A549 (cell line): ENCODE results near the gene SLIT1. TPM values are rescaled to one million over a fixed set of nuclear protein-coding genes. Genes with fewer than 3 reads are reported as not detected.

Experiments used
- ATAC-seq, 2 experiments: fragments of 200-7000 bp in 1 of 2; fragments of >200 bp in 1 of 2; cut with Nextera tagmentation in 1 of 2; cut with Tn5 transposase in 1 of 2; 3 replicates each; pipeline versions ENCODE4 v1.8.0 to v1.9.1; 2018 to 2020; ENCODE audit warnings: mild to moderate bottlenecking in 1 of 2, moderate library complexity in 1 of 2
- CTCF ChIA-PET: fragments of 300-600 bp; sonication (Branson Sonifier 250); formaldehyde crosslinking; extraction: SDS; loops from one replicate; lab custom pipeline; 2021; ENCODE audit warnings: antibody characterized with exemption, inconsistent platforms; lab: Yijun Ruan, JAX
- POLR2A ChIA-PET: fragments of 350-600 bp; formaldehyde crosslinking; extraction: SDS; loops from one replicate; lab custom pipeline; 2021; ENCODE audit warnings: antibody characterized with exemption, inconsistent platforms; lab: Yijun Ruan, JAX
- DNase-seq, 2 experiments: peaks; one replicate each; pipeline versions ENCODE4 v3.0.0 to v3.0.0-alpha.2; 2011 to 2016; ENCODE audit warnings: low read depth in 1 of 2, low spot score in 1 of 2
- FAIRE-seq: peaks from 2 replicates; lab custom pipeline; 2011; peaks lifted over from hg19 to GRCh38; lab: Jason Lieb, UNC
- H3K27ac ChIP-seq, 2 experiments: fragments of >200 bp; sonication (Bioruptor Twin); formaldehyde crosslinking; 3 replicates each; pipeline ENCODE4 v1.5.1; 2016 to 2017
- H3K4me1 ChIP-seq: fragments of >200 bp; sonication (Bioruptor Twin); formaldehyde crosslinking; 3 replicates; pipeline ENCODE4 v1.6.1; 2016
- H3K4me2 ChIP-seq: fragments of >200 bp; sonication (Bioruptor Twin); formaldehyde crosslinking; 3 replicates; pipeline ENCODE4 v1.6.1; 2016
- H3K4me3 ChIP-seq: fragments of >200 bp; sonication (Bioruptor Twin); formaldehyde crosslinking; 3 replicates; pipeline ENCODE4 v1.5.1; 2016
- H3K9me3 ChIP-seq: fragments of >200 bp; sonication (Bioruptor Twin); formaldehyde crosslinking; 3 replicates; pipeline ENCODE4 v1.6.1; 2016
- BHLHE40 ChIP-seq: IDR thresholded peaks from 2 replicates; pipeline ENCODE4 v1.6.1; 2012; ENCODE audit warnings: low read depth, low read length, inconsistent platforms
- CEBPB ChIP-seq, 2 experiments: fragments of >200 bp in 1 of 2; sonication (Bioruptor Twin) in 1 of 2; formaldehyde crosslinking in 1 of 2; IDR thresholded peaks; 2 replicates each; pipeline ENCODE4 v1.6.1; 2012 to 2016
- CHD4 ChIP-seq: fragments of 200-600 bp; sonication (generic); IDR thresholded peaks from 2 replicates; pipeline ENCODE4 v1.6.1; 2016; ENCODE audit warnings: antibody characterized with exemption, mild to moderate bottlenecking, borderline replicate concordance
- EHMT2 ChIP-seq: fragments of 200-600 bp; sonication (generic); IDR thresholded peaks from 2 replicates; pipeline ENCODE4 v1.6.1; 2016; ENCODE audit warnings: antibody characterized with exemption, low read depth, mild to moderate bottlenecking, moderate library complexity
- FOXS1 ChIP-seq: fragments of 250-450 bp; sonication (Bioruptor Pico); IDR thresholded peaks from 2 replicates; pipeline ENCODE4 v1.5.0; 2020; ENCODE audit warnings: mild to moderate bottlenecking, moderate library complexity
- GATA3 ChIP-seq: IDR thresholded peaks from 2 replicates; pipeline ENCODE4 v1.6.1; 2012; ENCODE audit warnings: borderline replicate concordance
- HOXB5 ChIP-seq: fragments of 250-450 bp; sonication (Bioruptor Pico); IDR thresholded peaks from 2 replicates; pipeline ENCODE4 v1.5.0; 2020; ENCODE audit warnings: mild to moderate bottlenecking, moderate library complexity
- KDM1A ChIP-seq: fragments of 200-600 bp; sonication (generic); IDR thresholded peaks from 2 replicates; pipeline ENCODE4 v1.6.1; 2016; ENCODE audit warnings: low read depth, mild to moderate bottlenecking
- MAFK ChIP-seq: fragments of 450-650 bp; IDR thresholded peaks from 2 replicates; pipeline ENCODE4 v1.6.1; 2014; ENCODE audit not compliant: partially characterized antibody
- MAZ ChIP-seq: fragments of 150-350 bp; IDR thresholded peaks from 2 replicates; pipeline ENCODE4 v1.6.1; 2014; ENCODE audit warnings: antibody characterized with exemption, low read depth, low read length, borderline replicate concordance
- MYC ChIP-seq: IDR thresholded peaks from 2 replicates; pipeline ENCODE4 v1.6.1; 2012; ENCODE audit warnings: mild to moderate bottlenecking, inconsistent platforms, low read length, improper control_type of control experiment, borderline replicate concordance
- POLR2AphosphoS2 ChIP-seq: conservative IDR thresholded peaks from 2 replicates; pipeline ENCODE4 v1.6.1; 2012; ENCODE audit warnings: low read length, improper control_type of control experiment, inconsistent platforms
- RCOR1 ChIP-seq: fragments of 150-350 bp; IDR thresholded peaks from 2 replicates; pipeline ENCODE4 v1.6.1; 2014; ENCODE audit warnings: antibody characterized with exemption, low read length, low read depth
- TP53 ChIP-seq: fragments of 250-450 bp; sonication (Bioruptor Pico); IDR thresholded peaks from 2 replicates; pipeline ENCODE4 v1.5.0; 2021; ENCODE audit warnings: mild to moderate bottlenecking, moderate library complexity
- ZSCAN20 ChIP-seq: fragments of 250-450 bp; sonication (Bioruptor Pico); IDR thresholded peaks from 2 replicates; pipeline ENCODE4 v1.8.0; 2022; ENCODE audit warnings: mild to moderate bottlenecking, moderate library complexity
- WGBS: methylation state at CpG from one replicate; pipeline ENCODE4 v1.1.6; 2017; ENCODE audit errors: missing lambda C conversion rate; 5-methylcytosine and 5-hydroxymethylcytosine counted together
- polyA plus RNA-seq, 4 experiments: library from polyadenylated mRNA; depleted of rRNA in 3 of 4; stranded (reverse); fragments of >200 nt; fragmentation: RNase III in 1 of 4; extraction: RNeasy Plus Mini Kit Qiagen cat#74134 plus additional on column Dnase treatment in 1 of 4; gene quantifications; 2 replicates in 3 of 4; 3 replicates in 1 of 4; pipeline ENCODE4 v1.2.3, GENCODE V29; 2011 to 2017
- TF ChIP-seq, protein P1 (sequence below): fragments of 250-450 bp; sonication (Bioruptor Pico); IDR thresholded peaks from 2 replicates; pipeline ENCODE4 v1.5.0; 2021; ENCODE audit warnings: mild to moderate bottlenecking, moderate library complexity, borderline replicate concordance
- TF ChIP-seq, protein P2 (sequence below): fragments of >200 bp; sonication (Bioruptor Twin); formaldehyde crosslinking; IDR thresholded peaks from 3 replicates; pipeline ENCODE4 v1.6.1; 2016
- TF ChIP-seq, protein P3 (sequence below): IDR thresholded peaks from 2 replicates; pipeline ENCODE4 v1.6.1; 2012

Gene SLIT1
- polyA plus RNA-seq, 2 of the 4 experiments (the other 2 are of a cell fraction): 0.05 to 0.09 TPM

DNA sequence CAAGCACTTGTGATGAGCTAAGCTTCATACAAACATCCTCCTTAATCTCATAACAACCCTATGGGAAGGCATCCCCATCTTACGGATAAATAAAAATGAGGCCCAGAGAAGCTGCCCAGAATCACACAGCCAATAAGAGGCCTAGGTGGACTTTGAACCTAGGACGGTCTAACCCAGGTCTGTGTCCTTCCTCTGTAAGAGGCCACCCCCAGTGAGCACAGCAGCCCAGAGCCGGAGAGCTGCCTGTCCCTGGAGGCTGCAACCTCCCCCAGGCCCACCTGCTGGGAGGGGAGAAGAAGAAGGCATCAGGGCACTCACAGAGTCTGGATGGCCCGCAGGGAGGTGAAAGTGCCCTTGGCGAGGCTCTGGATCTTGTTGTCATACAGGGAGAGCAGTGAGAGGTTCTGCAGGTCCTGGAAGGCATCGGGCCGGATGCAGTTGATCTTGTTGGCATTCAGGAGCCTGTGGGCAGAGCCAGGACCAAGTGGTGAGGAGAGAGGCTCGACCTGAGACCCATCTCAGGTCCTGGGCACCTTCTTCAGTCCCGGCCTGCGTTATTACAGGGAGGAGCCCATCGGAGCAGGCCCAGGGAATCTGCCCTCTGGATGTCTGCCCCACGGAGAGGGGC, 129.6 kb downstream of the SLIT1 start:
- H3K4me3 ChIP-seq: no peak overlapping the region
- TF ChIP-seq ZSCAN20 (CRISPR knock-in tag) (no peak), KDM1A (no peak), POLR2AphosphoS2 (no peak), CEBPB (IDR thresholded peaks at IDR 0.05) (no peak), CHD4 (no peak), GATA3 (no peak), BHLHE40 (no peak), EHMT2 (no peak), HOXB5 (CRISPR knock-in tag) (no peak), MYC (no peak)
- TF ChIP-seq, protein P1, sequence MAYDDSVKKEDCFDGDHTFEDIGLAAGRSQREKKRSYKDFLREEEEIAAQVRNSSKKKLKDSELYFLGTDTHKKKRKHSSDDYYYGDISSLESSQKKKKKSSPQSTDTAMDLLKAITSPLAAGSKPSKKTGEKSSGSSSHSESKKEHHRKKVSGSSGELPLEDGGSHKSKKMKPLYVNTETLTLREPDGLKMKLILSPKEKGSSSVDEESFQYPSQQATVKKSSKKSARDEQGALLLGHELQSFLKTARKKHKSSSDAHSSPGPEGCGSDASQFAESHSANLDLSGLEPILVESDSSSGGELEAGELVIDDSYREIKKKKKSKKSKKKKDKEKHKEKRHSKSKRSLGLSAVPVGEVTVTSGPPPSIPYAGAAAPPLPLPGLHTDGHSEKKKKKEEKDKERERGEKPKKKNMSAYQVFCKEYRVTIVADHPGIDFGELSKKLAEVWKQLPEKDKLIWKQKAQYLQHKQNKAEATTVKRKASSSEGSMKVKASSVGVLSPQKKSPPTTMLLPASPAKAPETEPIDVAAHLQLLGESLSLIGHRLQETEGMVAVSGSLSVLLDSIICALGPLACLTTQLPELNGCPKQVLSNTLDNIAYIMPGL (CRISPR knock-in tag): no peak
- ATAC-seq (no peak), FAIRE-seq (no peak), DNase-seq (no peak)
- no peak overlapping the region for H3K4me2 ChIP-seq
- WGBS: 56% methylated on average over 9 of the region's 12 CpGs
- H3K27ac ChIP-seq: no peak overlapping the region
- POLR2A ChIA-PET: no interaction called here
- CTCF ChIA-PET: interaction anchor here (1.3 to 3.7 kb wide), 5 partner anchors 17 to 179 kb away, joined by 5 to 11 read pairs (median 5); no protein-coding TSS in a partner anchor
- no peaks in the 10 kb centered on the region; the same call in 2 of the 3 replicates for H3K4me1 ChIP-seq
- H3K9me3 ChIP-seq: 0 out of 3 replicates have a peak, but pooled peaks cover 5% of the 10 kb centered on the region

DNA sequence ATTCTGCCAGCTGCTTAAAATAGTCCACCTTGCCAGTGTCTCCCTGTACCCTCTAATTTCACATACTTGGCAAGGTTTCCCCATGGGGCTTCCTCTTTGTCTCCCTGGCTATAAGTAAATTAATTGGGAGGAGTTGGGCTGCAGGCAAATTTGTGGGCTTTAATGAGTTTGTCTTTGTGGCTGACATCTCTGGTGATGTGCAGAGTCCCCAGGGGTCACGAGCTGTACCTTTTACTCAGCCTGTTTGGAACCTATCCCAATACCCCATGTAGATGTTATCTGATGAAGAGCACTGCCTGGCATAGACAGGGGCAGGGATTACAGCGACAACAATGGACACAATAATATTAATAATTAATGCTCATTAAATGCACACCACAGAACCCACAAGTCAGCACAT, 132.5 kb downstream of the SLIT1 start:
- ChIA-PET CTCF (interaction anchor here (1.2 to 1.8 kb wide), 3 partner anchors 16 to 20 kb away, joined by 6 to 14 read pairs (median 9); no protein-coding TSS in a partner anchor), POLR2A (no interaction called here)
- no peak overlapping the region for H3K4me2 ChIP-seq
- H3K4me3 ChIP-seq: no peak overlapping the region
- H3K4me1 ChIP-seq: no peaks in the 10 kb centered on the region; the same call in 2 of the 3 replicates
- DNase-seq (no peak), FAIRE-seq (no peak), ATAC-seq (no peak)
- no peak overlapping the region for H3K27ac ChIP-seq
- 25% methylated on average over 2 of the region's 2 CpGs for WGBS
- TF ChIP-seq CHD4 (no peak), MAFK (no peak), TP53 (CRISPR knock-in tag) (no peak), MAZ (no peak), RCOR1 (no peak), MYC (no peak), FOXS1 (CRISPR knock-in tag) (no peak)
- TF ChIP-seq, protein P2, sequence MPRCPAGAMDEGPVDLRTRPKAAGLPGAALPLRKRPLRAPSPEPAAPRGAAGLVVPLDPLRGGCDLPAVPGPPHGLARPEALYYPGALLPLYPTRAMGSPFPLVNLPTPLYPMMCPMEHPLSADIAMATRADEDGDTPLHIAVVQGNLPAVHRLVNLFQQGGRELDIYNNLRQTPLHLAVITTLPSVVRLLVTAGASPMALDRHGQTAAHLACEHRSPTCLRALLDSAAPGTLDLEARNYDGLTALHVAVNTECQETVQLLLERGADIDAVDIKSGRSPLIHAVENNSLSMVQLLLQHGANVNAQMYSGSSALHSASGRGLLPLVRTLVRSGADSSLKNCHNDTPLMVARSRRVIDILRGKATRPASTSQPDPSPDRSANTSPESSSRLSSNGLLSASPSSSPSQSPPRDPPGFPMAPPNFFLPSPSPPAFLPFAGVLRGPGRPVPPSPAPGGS: no peak
- TF ChIP-seq, protein P1 (CRISPR knock-in tag): no peak
- TF ChIP-seq, protein P3, sequence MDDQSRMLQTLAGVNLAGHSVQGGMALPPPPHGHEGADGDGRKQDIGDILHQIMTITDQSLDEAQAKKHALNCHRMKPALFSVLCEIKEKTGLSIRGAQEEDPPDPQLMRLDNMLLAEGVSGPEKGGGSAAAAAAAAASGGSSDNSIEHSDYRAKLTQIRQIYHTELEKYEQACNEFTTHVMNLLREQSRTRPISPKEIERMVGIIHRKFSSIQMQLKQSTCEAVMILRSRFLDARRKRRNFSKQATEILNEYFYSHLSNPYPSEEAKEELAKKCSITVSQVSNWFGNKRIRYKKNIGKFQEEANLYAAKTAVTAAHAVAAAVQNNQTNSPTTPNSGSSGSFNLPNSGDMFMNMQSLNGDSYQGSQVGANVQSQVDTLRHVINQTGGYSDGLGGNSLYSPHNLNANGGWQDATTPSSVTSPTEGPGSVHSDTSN: no peak
- TF ChIP-seq, all 56 proteins: peak for 0
- H3K9me3 ChIP-seq: 0 out of 3 replicates have a peak, but pooled peaks cover 5% of the 10 kb centered on the region
